Heart right ventricle (tissue), 16 donors: ENCODE results near the gene ZBTB25. TPM values are rescaled to one million over a fixed set of nuclear protein-coding genes. Genes with fewer than 3 reads are reported as not detected.
A peak's percentile ranks its signal among the peaks of the same experiment; 100 is the strongest.
"Not testable (repeated sequence)": the region's sequence is repeated elsewhere in the genome, so short reads cannot be mapped to it uniquely, and the experiment has no call there.

Source experiments
- ATAC-seq, 8 donors: fragments of 200-7000 bp; cut with Tn5 transposase; one replicate each; pipeline ENCODE4 v1.9.1; 2020; ENCODE audit warnings: mild to moderate bottlenecking in 8 of 8, moderate library complexity in 8 of 8, moderate number of reproducible peaks in 1 of 8
- DNase-seq, 2 donors: peaks; one replicate each; pipeline ENCODE4 v3.0.0-alpha.2; 2020
- H3K27ac ChIP-seq, 10 donors: fragments of 200-600 bp; sonication (generic) in 2 of 10; one replicate each; pipeline versions ENCODE4 v1.5.0 to v1.8.0; 2020 to 2022; ENCODE audit warnings: mild to moderate bottlenecking in 3 of 10
- H3K27me3 ChIP-seq, 7 donors: fragments of 200-600 bp; one replicate each; pipeline ENCODE4 v1.8.0; 2021 to 2022; ENCODE audit warnings: mild to moderate bottlenecking in 2 of 7
- H3K36me3 ChIP-seq, 9 donors: fragments of 200-600 bp; sonication (generic) in 1 of 9; one replicate each; pipeline versions ENCODE4 v1.5.0 to v1.8.0; 2020 to 2022; ENCODE audit warnings: mild to moderate bottlenecking in 2 of 9
- H3K4me1 ChIP-seq, 9 donors: fragments of 200-600 bp; sonication (generic) in 1 of 9; one replicate each; pipeline versions ENCODE4 v1.5.0 to v1.8.0; 2020 to 2022; ENCODE audit warnings: mild to moderate bottlenecking in 4 of 9
- H3K4me3 ChIP-seq, 10 donors: fragments of 200-600 bp; sonication (generic) in 2 of 10; one replicate each; pipeline versions ENCODE4 v1.5.0 to v1.8.0; 2020 to 2022; ENCODE audit warnings: mild to moderate bottlenecking in 7 of 10, moderate library complexity in 2 of 10
- H3K9me3 ChIP-seq, 11 donors: fragments of 200-600 bp in 10 of 11; sonication (generic) in 2 of 11; one replicate each; pipeline versions ENCODE4 v1.5.0 to v1.8.0; 2013 to 2022; ENCODE audit warnings: mild to moderate bottlenecking in 2 of 11, control low read depth in 1 of 11, moderate library complexity in 1 of 11
- WGBS, 2 donors: extraction: QIAGEN DNeasy Blood & Tissue Kit; methylation state at CpG; one replicate each; pipeline ENCODE4 v1.1.7; 2013; ENCODE audit warnings: inconsistent platforms in 1 of 2; 5-methylcytosine and 5-hydroxymethylcytosine counted together
- intact Hi-C, 10 donors: fragments of 100-400 bp; cut with DNase I; formaldehyde crosslinking; loops; one replicate each; pipeline versions ENCODE4 v1.11.1 to v1.14.2; 2022
- polyA plus RNA-seq, 2 donors: library from polyadenylated mRNA; stranded (reverse); fragments of 200-250 nt; gene quantifications; one replicate each; pipeline ENCODE4 v1.2.3, GENCODE V29; 2013
- total RNA-seq, 10 donors: library from RNA; stranded (reverse); fragmentation: NEBNext Ultra II Directional in 3 of 10; extraction: Animal tissue kit (Norgen Biotek cat#: 25700) in 3 of 10; gene quantifications; one replicate each; pipeline versions ENCODE4 v1.2.1 to v1.2.4, GENCODE V29; 2021 to 2023
- TF ChIP-seq, protein P1 (sequence below), 9 donors: fragments of 200-600 bp; sonication (generic) in 2 of 9; IDR thresholded peaks; one replicate each; pipeline versions ENCODE4 v1.5.0 to v1.8.0; 2021 to 2022; ENCODE audit warnings: antibody characterized with exemption in 9 of 9, mild to moderate bottlenecking in 5 of 9, moderate library complexity in 1 of 9
- donor health status: Arrhythmogenic right ventricular cardiomyopathy.
- donor health status: ischemic (EF 13 %, LVEDD 7.1; RV severe dilation, severe dysfunction).
- donor health status: healthy with polysubstance abuse.
- donor health status: DM: no; HTN: yes; CAD: no.
- donor health status: DM: no; HTN: no; CAD: no.
- donor health status: ischemic (EF 25% LVEDD 6.9; RV normal size, moderate dysfunction).
- donor health status: ischemic (EF 25% LVEDD 5.7; RV mildly dilated, moderate dysfunction).
- donor health status: healthy.
- donor health status: DM: yes; HTN: yes; CAD: no.
- donor health status: Ischemic cardiomyopathy.
- donor health status: ischemic (EF 35%, LVEDD 5.7; RV mildly dilated, moderate dysfunction).
- donor health status: nonischemic (EF 11% LVEDD 7.7; RV severe dilation, severe dysfunction).
- donor health status: DM: yes; HTN: yes; CAD: no.
- donor health status: PGD.
- donor health status: ischemic (EF 29% LVEDD 5.4; RV normal size, mild dysfunction).
- donor health status: nonischemic (EF 23%, LVEDD 6.1; RV moderate dilation, normal function).

The ZBTB25 gene
- total and polyA plus RNA-seq, 12 donors: 3.0 to 24.7 (median 20.3) TPM

- DNase-seq (no peak), ATAC-seq (no peak)
- Histone ChIP-seq H3K27ac (no peak overlapping the region), H3K27me3 (no peaks in the 10 kb centered on the region), H3K4me3 (no peak overlapping the region), H3K36me3 (peaks cover 0 to 24% (median 0%) of the 10 kb centered on the region in 9 donors), H3K9me3 (no peaks in the 10 kb centered on the region), H3K4me1 (peaks cover 0 to 58% (median 19%) of the 10 kb centered on the region in 9 donors)
- WGBS, 2 donors: 80 to 89% methylated on average over 4 of the region's 4 CpGs
- TF ChIP-seq, protein P1, sequence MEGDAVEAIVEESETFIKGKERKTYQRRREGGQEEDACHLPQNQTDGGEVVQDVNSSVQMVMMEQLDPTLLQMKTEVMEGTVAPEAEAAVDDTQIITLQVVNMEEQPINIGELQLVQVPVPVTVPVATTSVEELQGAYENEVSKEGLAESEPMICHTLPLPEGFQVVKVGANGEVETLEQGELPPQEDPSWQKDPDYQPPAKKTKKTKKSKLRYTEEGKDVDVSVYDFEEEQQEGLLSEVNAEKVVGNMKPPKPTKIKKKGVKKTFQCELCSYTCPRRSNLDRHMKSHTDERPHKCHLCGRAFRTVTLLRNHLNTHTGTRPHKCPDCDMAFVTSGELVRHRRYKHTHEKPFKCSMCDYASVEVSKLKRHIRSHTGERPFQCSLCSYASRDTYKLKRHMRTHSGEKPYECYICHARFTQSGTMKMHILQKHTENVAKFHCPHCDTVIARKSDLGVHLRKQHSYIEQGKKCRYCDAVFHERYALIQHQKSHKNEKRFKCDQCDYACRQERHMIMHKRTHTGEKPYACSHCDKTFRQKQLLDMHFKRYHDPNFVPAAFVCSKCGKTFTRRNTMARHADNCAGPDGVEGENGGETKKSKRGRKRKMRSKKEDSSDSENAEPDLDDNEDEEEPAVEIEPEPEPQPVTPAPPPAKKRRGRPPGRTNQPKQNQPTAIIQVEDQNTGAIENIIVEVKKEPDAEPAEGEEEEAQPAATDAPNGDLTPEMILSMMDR (IDR thresholded peaks at IDR 0.05): no peak
- intact Hi-C loops: loop anchor here in 2 of 10 donors (10.0 kb wide), 1 partner anchor 117 kb away; no protein-coding TSS in a partner anchor
Measured at GRCh38 chr14:64518229-64518628, 14.6 kb upstream of the ZBTB25 start.

DNA sequence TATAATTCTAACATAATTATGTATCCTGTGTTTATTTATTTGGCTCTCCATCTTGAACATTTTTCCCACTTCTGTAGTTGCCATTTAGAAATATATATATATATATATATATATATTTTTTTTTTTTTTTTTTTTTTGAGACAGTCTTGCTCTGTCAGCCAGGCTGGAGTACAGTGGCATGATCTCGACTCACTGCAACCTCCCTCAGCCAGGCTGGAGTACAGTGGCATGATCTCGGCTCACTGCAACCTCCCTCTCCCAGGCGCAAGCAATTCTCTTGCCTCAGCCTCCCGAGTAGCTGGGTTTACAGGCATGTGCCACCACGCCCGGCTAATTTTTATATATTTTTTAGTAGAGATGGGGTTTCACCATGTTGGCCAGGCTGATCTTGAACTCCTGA, 14.0 kb upstream of the ZBTB25 start:
- H3K4me3 ChIP-seq, ATAC-seq, H3K27ac ChIP-seq, H3K9me3 ChIP-seq, DNase-seq, H3K27me3 ChIP-seq: not testable (repeated sequence)
- 88 to 89% methylated on average over 6 of the region's 6 CpGs for WGBS, 2 donors
- H3K36me3 ChIP-seq: peaks cover 0 to 18% (median 0%) of the 10 kb centered on the region in 9 donors
- H3K4me1 ChIP-seq: peaks cover 0 to 63% (median 25%) of the 10 kb centered on the region in 9 donors
- intact Hi-C loops: loop anchor here in 2 of 10 donors (10.0 kb wide), 1 partner anchor 117 kb away; no protein-coding TSS in a partner anchor

GRCh38 chr14:64516969-64517368, 13.3 kb upstream of the ZBTB25 start:
- ATAC-seq: no peak
- Histone ChIP-seq H3K4me3 (no peak overlapping the region), H3K27ac (no peak overlapping the region), H3K36me3 (peaks cover 0 to 11% (median 0%) of the 10 kb centered on the region in 9 donors), H3K27me3 (no peaks in the 10 kb centered on the region), H3K9me3 (no peaks in the 10 kb centered on the region), H3K4me1 (peaks cover 2 to 68% (median 32%) of the 10 kb centered on the region in 9 donors)
- intact Hi-C loops: loop anchor here in 2 of 10 donors (10.0 kb wide), 1 partner anchor 118 kb away; no protein-coding TSS in a partner anchor
- 81 to 83% methylated on average over 1 of the region's 1 CpG for WGBS, 2 donors
- TF ChIP-seq, protein P1 (IDR thresholded peaks at IDR 0.05): no peak
- no peak for DNase-seq

GRCh38 chr14:64515053-64515452, 11.4 kb upstream of the ZBTB25 start:
- WGBS, 2 donors: 32 to 44% methylated on average over 1 of the region's 1 CpG
- H3K27me3 ChIP-seq: no peaks in the 10 kb centered on the region
- TF ChIP-seq, protein P1 (IDR thresholded peaks at IDR 0.05): no peak
- DNase-seq (no peak), ATAC-seq (peak in 3 of 8 donors; percentile 41 to 54 (median 43))
- H3K9me3 ChIP-seq: no peaks in the 10 kb centered on the region
- peak overlapping the region in 1 of 10 donors; percentile 4 for H3K27ac ChIP-seq
- no peak overlapping the region for H3K4me3 ChIP-seq
- peaks cover 4 to 81% (median 50%) of the 10 kb centered on the region in 9 donors for H3K4me1 ChIP-seq
- no peaks in the 10 kb centered on the region for H3K36me3 ChIP-seq
- intact Hi-C loops: loop anchor here in 2 of 10 donors (10.0 kb wide), 1 partner anchor 120 kb away; no protein-coding TSS in a partner anchor

- no peak for ATAC-seq
- peaks cover 4 to 88% (median 63%) of the 10 kb centered on the region in 9 donors for H3K4me1 ChIP-seq
Measured at GRCh38 chr14:64513271-64513670, 9.6 kb upstream of the ZBTB25 start.

More at GRCh38 chr14:64513271-64513670, 9.6 kb upstream of the ZBTB25 start:
- H3K27me3 ChIP-seq: no peaks in the 10 kb centered on the region
- WGBS, 2 donors: 94% methylated on average over 2 of the region's 2 CpGs
- TF ChIP-seq, protein P1 (IDR thresholded peaks at IDR 0.05): no peak
- intact Hi-C loops: loop anchor here in 4 of 10 donors (5.0 to 10.0 kb wide), 3 partner anchors 81 to 171 kb away; no protein-coding TSS in a partner anchor
- no peaks in the 10 kb centered on the region for H3K9me3 ChIP-seq
- H3K36me3 ChIP-seq: no peaks in the 10 kb centered on the region
- no peak for DNase-seq
- no peak overlapping the region for H3K27ac ChIP-seq
- H3K4me3 ChIP-seq: no peak overlapping the region
